ENCODE measurements around the gene RAB7A. TPM values are rescaled to one million over a fixed set of nuclear protein-coding genes. Genes with fewer than 3 reads are reported as not detected.
"Not testable (repeated sequence)": the region's sequence is repeated elsewhere in the genome, so short reads cannot be mapped to it uniquely, and the experiment has no call there.

The RAB7A gene
- total and polyA plus RNA-seq, 2 of the 13 experiments (the other 11 are each of a cell fraction or from before 2014, with no cell fraction given) = 26.5 to 182 TPM

DNA sequence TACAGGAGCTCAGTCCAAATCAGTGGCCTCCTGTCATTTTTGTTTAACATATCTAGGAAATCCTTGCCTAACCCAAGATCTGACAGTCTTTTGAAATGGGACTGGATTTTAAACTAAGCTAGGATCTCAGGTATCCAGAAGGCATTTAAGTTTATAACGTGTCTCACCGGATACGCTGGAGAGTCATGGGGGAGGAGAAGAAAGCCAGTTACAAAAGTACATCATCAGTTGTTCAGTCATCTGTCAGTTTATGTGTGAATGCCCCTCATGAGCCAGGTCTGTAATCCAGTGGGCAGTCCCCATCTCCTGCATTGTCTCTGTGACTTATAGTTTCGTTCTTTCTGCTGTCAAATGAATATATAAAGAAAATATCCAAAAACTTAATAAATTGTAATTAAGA, 44.4 kb downstream of the RAB7A start (continued):
- TF ChIP-seq GTF2F1 (IDR thresholded peaks at IDR 0.05; ENCODE audit: low read length) = no peak
- TF ChIP-seq, protein P1, sequence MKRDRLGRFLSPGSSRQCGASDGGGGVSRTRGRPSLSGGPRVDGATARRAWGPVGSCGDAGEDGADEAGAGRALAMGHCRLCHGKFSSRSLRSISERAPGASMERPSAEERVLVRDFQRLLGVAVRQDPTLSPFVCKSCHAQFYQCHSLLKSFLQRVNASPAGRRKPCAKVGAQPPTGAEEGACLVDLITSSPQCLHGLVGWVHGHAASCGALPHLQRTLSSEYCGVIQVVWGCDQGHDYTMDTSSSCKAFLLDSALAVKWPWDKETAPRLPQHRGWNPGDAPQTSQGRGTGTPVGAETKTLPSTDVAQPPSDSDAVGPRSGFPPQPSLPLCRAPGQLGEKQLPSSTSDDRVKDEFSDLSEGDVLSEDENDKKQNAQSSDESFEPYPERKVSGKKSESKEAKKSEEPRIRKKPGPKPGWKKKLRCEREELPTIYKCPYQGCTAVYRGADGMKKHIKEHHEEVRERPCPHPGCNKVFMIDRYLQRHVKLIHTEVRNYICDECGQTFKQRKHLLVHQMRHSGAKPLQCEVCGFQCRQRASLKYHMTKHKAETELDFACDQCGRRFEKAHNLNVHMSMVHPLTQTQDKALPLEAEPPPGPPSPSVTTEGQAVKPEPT (CRISPR knock-in tag; IDR thresholded peaks at IDR 0.05; ENCODE audit: low read depth) = no peak
- TF ChIP-seq, protein P2, sequence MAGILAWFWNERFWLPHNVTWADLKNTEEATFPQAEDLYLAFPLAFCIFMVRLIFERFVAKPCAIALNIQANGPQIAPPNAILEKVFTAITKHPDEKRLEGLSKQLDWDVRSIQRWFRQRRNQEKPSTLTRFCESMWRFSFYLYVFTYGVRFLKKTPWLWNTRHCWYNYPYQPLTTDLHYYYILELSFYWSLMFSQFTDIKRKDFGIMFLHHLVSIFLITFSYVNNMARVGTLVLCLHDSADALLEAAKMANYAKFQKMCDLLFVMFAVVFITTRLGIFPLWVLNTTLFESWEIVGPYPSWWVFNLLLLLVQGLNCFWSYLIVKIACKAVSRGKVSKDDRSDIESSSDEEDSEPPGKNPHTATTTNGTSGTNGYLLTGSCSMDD (CRISPR knock-in tag; IDR thresholded peaks at IDR 0.05) = no peak
- TF ChIP-seq ZNF773 (CRISPR knock-in tag; IDR thresholded peaks at IDR 0.05; ENCODE audit: borderline replicate concordance) = no peak
- TF ChIP-seq ZNF431 (CRISPR knock-in tag; IDR thresholded peaks at IDR 0.05; ENCODE audit: borderline replicate concordance, low read depth) = no peak
- TF ChIP-seq, protein P3, sequence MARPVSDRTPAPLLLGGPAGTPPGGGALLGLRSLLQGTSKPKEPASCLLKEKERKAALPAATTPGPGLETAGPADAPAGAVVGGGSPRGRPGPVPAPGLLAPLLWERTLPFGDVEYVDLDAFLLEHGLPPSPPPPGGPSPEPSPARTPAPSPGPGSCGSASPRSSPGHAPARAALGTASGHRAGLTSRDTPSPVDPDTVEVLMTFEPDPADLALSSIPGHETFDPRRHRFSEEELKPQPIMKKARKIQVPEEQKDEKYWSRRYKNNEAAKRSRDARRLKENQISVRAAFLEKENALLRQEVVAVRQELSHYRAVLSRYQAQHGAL (CRISPR knock-in tag; IDR thresholded peaks at IDR 0.05; ENCODE audit: not compliant biosample characterization) = no peak

DNA sequence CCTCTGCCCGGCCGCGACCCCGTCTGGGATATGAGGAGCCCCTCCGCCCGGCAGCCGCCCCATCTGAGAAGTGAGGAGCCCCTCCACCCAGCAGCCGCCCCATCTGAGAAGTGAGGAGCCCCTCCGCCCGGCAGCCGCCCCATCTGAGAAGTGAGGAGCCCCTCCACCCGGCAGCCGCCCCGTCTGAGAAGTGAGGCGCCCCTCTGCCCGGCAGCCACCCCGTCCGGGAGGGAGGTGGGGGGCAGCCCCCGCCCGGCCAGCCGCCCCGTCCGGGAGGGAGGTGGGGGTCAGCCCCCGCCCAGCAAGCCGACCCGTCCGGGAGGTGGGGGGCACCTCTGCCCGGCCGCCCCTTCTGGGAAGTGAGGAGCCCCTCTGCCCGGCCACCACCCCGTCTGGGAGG, 47.2 kb downstream of the RAB7A start:
- 95% methylated on average over 6 of the region's 31 CpGs for WGBS (ENCODE audit: low lambda C conversion rate)
- ATAC-seq; H3K27ac ChIP-seq (ENCODE audit: extremely low read length, insufficient read depth, low read length); DNase-seq (ENCODE audit: low spot score); CTCF ChIA-PET (ENCODE audit: low intra/inter-chr PET ratio, low total read pairs); H2AFZ ChIP-seq (ENCODE audit: low read length); intact Hi-C loops (cut with micrococcal nuclease; ENCODE audit: unreplicated experiment); H3K27me3 ChIP-seq (ENCODE audit: control insufficient read depth in 1 of 2, insufficient read depth in 2 of 2, low read length in 2 of 2); FAIRE-seq; H3K36me3 ChIP-seq (replicated peaks in 1 of 2; ENCODE audit: control insufficient read depth in 1 of 2, insufficient read depth in 2 of 2, low read length in 2 of 2); H3K9me3 ChIP-seq (ENCODE audit: low read length); H3K4me2 ChIP-seq (ENCODE audit: low read depth, low read length); BruUV-seq (replicated peaks); in situ Hi-C loops (cut with HindIII; ENCODE audit: extremely low pct_ligation_motif_present, low pct_unique_long_range_greater_than_20kb); H3K9ac ChIP-seq (ENCODE audit: insufficient read depth, low read depth, low read length); POLR2A ChIA-PET; H3K4me3 ChIP-seq (replicated peaks in 1 of 3; ENCODE audit: insufficient read depth in 1 of 3, low read depth in 2 of 3, low read length in 3 of 3): not testable (repeated sequence)
- peaks cover 80% of the 10 kb centered on the region for H3K79me2 ChIP-seq (ENCODE audit: insufficient read depth, low read length)
- H3K4me1 ChIP-seq (ENCODE audit: insufficient read depth, low read length) = peaks cover 53% of the 10 kb centered on the region
- H4K20me1 ChIP-seq (ENCODE audit: insufficient read depth, low read length) = peaks cover 49% of the 10 kb centered on the region

DNA sequence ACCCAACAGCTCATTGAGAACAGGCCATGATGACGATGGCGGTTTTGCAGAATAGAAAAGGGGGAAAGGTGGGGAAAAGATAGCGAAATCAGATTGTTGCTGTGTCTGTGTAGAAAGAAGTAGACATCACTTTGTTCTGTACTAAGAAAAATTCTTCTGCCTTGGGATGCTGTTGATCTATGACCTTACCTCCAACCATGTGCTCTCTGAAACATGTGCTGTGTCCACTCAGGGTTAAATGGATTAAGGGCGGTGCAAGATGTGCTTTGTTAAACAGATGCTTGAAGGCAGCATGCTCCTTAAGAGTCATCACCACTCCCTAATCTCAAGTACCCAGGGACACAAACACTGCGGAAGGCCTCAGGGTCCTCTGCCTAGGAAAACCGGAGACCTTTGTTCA, 47.6 kb downstream of the RAB7A start:
- H3K36me3 ChIP-seq (replicated peaks in 1 of 2; ENCODE audit: control insufficient read depth in 1 of 2, insufficient read depth in 2 of 2, low read length in 2 of 2); H3K4me3 ChIP-seq (replicated peaks in 1 of 3; ENCODE audit: insufficient read depth in 1 of 3, low read depth in 2 of 3, low read length in 3 of 3); FAIRE-seq; H3K9ac ChIP-seq (ENCODE audit: insufficient read depth, low read depth, low read length); DNase-seq (ENCODE audit: low spot score); H2AFZ ChIP-seq (ENCODE audit: low read length); H3K9me3 ChIP-seq (ENCODE audit: low read length); H3K27ac ChIP-seq (ENCODE audit: extremely low read length, insufficient read depth, low read length); H3K4me2 ChIP-seq (ENCODE audit: low read depth, low read length); CTCF ChIA-PET (ENCODE audit: low intra/inter-chr PET ratio, low total read pairs); BruUV-seq (replicated peaks); H3K27me3 ChIP-seq (ENCODE audit: control insufficient read depth in 1 of 2, insufficient read depth in 2 of 2, low read length in 2 of 2); ATAC-seq; intact Hi-C loops (cut with micrococcal nuclease; ENCODE audit: unreplicated experiment); in situ Hi-C loops (cut with HindIII; ENCODE audit: extremely low pct_ligation_motif_present, low pct_unique_long_range_greater_than_20kb); POLR2A ChIA-PET: not testable (repeated sequence)
- WGBS (ENCODE audit: low lambda C conversion rate) = 93% methylated on average over 5 of the region's 6 CpGs
- H3K79me2 ChIP-seq (ENCODE audit: insufficient read depth, low read length) = peaks cover 80% of the 10 kb centered on the region
- H4K20me1 ChIP-seq (ENCODE audit: insufficient read depth, low read length) = peaks cover 50% of the 10 kb centered on the region
- peaks cover 53% of the 10 kb centered on the region for H3K4me1 ChIP-seq (ENCODE audit: insufficient read depth, low read length)
